Fibroblast of pulmonary artery (primary cell): ENCODE data around the gene ZNF213.

Source experiments
- DNase-seq: peaks from one replicate; pipeline ENCODE4 v3.0.0-alpha.2; 2010; ENCODE audit warnings: low read depth
- H3K4me3 ChIP-seq: replicated peaks from 2 replicates; pipeline ENCODE4 v1.5.1; 2011; ENCODE audit warnings: low read depth, mild to moderate bottlenecking, control low read depth, low read length, moderate library complexity
- CTCF ChIP-seq: IDR thresholded peaks from 2 replicates; pipeline ENCODE4 v1.5.1; 2011; ENCODE audit warnings: mild to moderate bottlenecking, control low read depth, low read length, inconsistent platforms; ENCODE audit errors: missing control alignments

ZNF213 gene

GRCh38 chr16:3157229-3158025, 22.6 kb downstream of the ZNF213 start:
- no peak for TF ChIP-seq CTCF
- DNase-seq = peak; percentile 90
- peak overlapping the region; percentile 68 for H3K4me3 ChIP-seq

DNA sequence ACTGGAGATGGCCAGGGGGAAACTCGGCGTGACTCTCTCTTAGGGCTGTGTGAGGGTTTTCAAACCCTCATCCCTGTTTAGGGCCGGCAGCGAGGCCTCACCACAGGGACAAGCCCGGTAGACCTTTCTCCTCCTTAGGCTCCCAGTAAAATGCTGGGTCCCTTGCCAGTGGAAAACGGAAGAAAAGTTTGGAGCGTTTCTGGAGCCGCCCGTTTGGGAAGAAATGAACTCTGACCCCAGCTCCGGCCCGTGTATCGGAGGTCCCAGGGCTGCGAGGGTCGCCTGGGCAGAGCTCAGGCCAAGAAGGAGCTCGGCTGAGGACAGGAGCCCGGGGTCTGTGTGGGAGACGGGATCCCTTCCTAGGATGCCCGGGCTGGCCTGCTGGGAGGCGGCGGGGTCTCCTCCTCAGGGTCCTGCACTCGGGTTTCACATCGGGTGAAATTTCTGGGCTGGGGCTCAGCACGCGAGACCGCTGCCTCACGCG, 23.2 kb downstream of the ZNF213 start:
- TF ChIP-seq CTCF = no peak
- peak overlapping the region; percentile 68 for H3K4me3 ChIP-seq
- DNase-seq = no peak

GRCh38 chr16:3158510-3159314, 23.9 kb downstream of the ZNF213 start:
- DNase-seq = peak; percentile 83
- H3K4me3 ChIP-seq = peak overlapping the region; percentile 68
- no peak for TF ChIP-seq CTCF

GRCh38 chr16:3161235-3162018, 26.6 kb downstream of the ZNF213 start:
- no peak for TF ChIP-seq CTCF
- DNase-seq = no peak
- no peak overlapping the region for H3K4me3 ChIP-seq

DNA sequence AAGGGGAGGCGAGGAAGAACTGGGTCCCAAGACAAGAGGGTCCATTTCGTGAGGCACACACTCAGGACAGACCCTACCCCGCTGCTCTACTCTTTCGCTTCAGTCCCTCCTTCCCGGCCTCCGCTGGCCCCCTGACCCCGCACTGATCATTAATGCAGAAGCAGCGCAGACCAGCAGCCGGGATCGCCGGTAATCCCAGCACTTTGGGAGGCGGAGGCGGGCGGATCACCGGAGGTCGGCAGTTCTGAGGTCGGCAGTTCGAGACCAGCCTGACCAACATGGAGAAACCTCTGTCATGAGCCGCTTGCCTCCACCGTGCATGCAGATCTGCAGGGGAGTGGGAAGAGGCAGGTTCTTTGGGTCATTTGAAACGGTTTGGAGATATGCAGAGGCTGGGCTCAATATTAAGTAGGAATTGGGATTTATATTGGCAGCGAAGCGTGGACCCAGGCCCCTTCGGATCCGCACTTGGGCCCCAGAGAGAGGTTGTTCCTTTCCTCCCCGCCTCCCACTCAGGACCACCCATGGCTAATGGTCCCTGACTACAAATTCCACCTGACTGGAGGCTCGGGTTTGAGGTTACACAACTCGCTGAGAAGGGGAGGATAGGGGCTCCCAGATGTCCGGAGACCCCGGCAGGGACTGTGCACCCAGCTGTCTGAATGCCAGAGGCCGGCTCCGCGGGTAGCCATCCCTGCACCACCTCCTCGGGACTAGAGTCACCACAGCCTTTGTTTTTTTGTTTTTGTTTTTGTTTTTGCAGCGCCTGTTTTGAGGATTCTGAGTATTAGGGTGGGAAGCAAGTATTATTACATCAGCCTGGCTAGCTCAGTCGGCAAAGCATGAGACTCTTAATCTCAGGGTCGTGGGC, 29.5 kb downstream of the ZNF213 start:
- no peak overlapping the region for H3K4me3 ChIP-seq
- TF ChIP-seq CTCF = no peak
- DNase-seq = no peak
